Measurements from ENCODE around the gene MAGEB1. TPM values are rescaled to one million over a fixed set of nuclear protein-coding genes. Genes with fewer than 3 reads are reported as not detected.

MAGEB1 gene, protein sequence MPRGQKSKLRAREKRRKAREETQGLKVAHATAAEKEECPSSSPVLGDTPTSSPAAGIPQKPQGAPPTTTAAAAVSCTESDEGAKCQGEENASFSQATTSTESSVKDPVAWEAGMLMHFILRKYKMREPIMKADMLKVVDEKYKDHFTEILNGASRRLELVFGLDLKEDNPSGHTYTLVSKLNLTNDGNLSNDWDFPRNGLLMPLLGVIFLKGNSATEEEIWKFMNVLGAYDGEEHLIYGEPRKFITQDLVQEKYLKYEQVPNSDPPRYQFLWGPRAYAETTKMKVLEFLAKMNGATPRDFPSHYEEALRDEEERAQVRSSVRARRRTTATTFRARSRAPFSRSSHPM
- not detected for polyA plus RNA-seq

DNA sequence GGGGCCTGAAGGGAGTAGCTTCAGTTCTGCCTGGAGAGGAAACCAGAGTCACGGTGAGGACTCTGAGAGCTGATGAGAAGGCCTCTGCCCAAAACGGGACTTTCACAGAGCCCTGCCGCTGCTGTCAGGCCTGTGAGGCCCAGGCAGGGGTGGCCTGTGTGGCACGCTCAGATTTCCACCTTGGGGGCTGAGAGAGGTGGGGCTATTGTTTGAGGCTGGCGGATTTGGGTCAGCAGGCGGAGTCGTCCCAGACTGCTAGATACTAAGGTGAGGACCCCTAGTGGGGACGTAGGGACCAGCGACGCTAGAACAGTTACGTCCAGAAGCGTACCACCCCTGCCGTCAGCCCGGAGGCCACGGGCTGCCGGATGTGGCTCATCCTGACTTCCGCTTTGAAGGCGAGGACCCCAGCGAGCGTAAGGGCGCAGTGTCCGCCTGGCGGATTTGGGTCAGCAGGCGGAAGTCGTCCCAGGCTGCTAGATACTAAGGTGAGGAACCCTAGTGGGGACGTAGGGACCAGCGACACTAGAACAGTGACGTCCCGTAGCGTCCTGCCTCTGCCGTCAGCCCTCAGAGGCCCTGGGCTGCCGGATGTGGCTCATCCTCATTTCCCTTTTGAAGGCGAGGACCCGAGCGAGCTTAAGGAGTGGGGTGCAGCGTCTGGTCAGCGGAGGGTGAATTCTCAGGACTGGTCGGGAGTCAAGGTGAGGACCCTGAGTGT lies at the start of gene MAGEB1:
TSS of gene MAGEB1 (plus strand) at position 378 of the 721 bp plus-strand sequence. CDS start 3,348 bp downstream, outside the sequence.
- 82 to 93% (median 88%) methylated on average over 35 to 38 of the region's 38 CpGs for WGBS, 3 donors
- H3K27ac ChIP-seq (ENCODE audit: low read depth, low read length): no peak within 1 kb of the TSS

DNA sequence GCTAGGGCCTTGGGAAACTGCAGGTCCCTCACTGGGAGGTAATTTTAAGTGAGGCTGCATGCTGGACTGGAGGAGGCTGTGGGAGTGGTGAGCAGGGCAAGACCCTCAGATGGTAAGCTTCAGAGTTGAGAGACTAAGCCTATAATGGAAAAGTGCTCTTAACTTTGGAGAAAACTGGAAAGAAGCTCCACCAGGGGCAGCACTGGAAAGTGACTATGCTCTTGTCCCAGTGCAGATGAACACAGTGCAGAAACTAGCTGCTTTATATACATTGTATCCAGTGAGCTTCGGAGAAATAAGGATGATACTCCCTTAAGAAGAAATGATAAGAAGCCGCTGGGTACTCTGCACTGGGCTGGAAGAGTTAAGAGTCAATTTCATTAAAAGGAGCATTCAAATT lies 34.8 kb upstream of the MAGEB1 start:
- no peak overlapping the region for H3K27ac ChIP-seq (ENCODE audit: low read depth, low read length)
- 74 to 90% (median 87%) methylated on average over 2 of the region's 2 CpGs for WGBS, 3 donors

DNA sequence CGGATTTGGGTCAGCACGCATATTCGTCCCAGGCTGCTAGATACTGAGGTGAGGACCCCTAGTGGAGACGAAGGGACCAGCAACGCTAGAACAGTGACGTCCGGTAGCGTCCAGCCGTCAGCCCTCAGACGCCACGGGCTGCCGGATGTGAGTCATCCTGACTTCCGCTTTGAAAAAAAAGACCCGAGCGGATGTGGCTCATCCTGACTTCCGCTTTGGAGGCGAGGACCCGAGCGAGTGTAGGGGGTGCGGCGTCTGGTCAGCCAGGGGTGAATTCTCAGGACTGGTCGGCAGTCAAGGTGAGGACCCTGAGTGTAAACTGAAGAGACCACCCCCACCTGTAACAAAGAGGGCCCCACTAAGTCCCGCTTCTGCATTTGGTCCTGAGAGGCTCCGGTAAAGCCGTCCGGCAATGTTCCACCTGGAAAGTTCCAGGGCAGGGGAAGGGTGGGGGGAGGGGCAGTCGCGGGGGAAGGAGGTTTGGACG lies 31.5 kb upstream of the MAGEB1 start, which contains the start of gene MAGEB2:
TSS of gene MAGEB2 (plus strand) at position 207 of the 487 bp plus-strand sequence. CDS start 3,018 bp downstream, outside the sequence.
- WGBS, 3 donors: 89 to 95% (median 94%) methylated on average over 24 to 29 of the region's 29 CpGs
- H3K27ac ChIP-seq (ENCODE audit: low read depth, low read length): no peak within 1 kb of the TSS

DNA sequence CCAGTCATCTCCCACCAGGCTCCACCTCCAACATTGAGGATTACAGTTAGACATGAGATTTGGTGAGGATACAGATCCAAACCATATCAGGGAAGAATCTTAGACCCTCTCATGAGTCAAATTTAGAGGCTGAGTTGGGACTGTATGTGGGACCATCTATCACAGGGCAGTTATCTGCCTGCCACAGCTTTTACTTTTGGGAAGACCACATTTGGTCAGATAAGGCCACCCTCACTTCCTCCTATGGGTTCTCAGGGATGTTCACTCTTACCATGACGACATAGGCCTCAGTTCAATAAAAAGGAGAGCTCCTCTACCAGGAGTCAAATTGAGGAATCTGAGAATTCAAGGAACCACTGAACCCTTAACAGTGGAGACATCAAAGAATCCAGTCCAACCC lies 29.5 kb upstream of the MAGEB1 start:
- no peak overlapping the region for H3K27ac ChIP-seq (ENCODE audit: low read depth, low read length)
- WGBS, 3 donors: 30 to 67% (median 31%) methylated on average over 1 of the region's 1 CpG

GRCh38 chrX:30219372-30219771 lies 27.6 kb upstream of the MAGEB1 start:
- WGBS, 3 donors: 65 to 83% (median 67%) methylated on average over 4 of the region's 4 CpGs
- no peak overlapping the region for H3K27ac ChIP-seq (ENCODE audit: low read depth, low read length)

DNA sequence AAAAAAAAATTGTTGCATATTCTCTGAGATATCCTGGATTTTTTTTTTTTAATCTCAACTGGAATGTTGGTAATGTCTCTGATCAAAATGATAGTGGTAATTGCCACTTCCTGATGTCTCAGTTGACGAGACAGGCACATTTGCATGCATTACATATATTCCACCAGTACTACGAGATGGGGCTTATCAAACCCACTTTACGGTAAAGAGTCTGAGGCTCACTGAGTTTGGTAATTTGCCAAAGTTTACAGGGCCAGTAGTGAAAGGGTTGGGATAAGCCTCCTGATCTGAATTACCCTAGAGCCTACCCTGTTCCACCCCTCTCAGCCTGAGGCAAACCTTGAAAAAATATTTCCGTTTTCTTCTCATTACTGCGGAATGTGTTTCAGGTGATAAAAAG lies 26.3 kb upstream of the MAGEB1 start:
- no peak overlapping the region for H3K27ac ChIP-seq (ENCODE audit: low read depth, low read length)
- 72 to 87% (median 76%) methylated on average over 5 of the region's 5 CpGs for WGBS, 3 donors

- no peak overlapping the region for H3K27ac ChIP-seq (ENCODE audit: low read depth, low read length)
- WGBS, 3 donors: 24 to 52% (median 46%) methylated on average over 2 of the region's 2 CpGs
Measured at GRCh38 chrX:30224536-30224935, 22.4 kb upstream of the MAGEB1 start.

- no peak overlapping the region for H3K27ac ChIP-seq (ENCODE audit: low read depth, low read length)
- WGBS, 3 donors: 44 to 74% (median 60%) methylated on average over 1 of the region's 1 CpG
Measured at GRCh38 chrX:30228526-30228925, 18.4 kb upstream of the MAGEB1 start.

DNA sequence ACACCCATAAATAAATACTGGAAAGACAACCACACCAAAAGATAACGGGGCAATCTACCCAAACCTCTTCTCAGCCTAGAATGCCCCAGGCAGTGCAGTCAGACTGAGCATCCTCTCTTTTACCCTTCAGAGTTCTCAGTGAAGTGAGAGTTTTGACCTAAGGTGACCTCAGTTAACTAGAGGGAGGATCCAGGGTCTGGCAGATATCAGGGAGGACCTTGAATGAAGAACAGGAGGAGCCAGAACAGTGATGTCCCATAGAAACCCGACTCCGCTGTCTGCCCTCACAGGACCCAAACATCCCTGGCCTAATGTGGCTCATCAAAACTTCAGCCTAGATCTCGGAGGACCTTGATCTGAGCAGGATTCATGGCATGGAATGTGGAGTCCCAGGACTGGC lies 16.6 kb upstream of the MAGEB1 start, which contains the start of gene MAGEB3:
TSS of gene MAGEB3 (plus strand) at position 263 of the 400 bp plus-strand sequence. CDS start 5,268 bp downstream, outside the sequence.
- H3K27ac ChIP-seq (ENCODE audit: low read depth, low read length): no peak within 1 kb of the TSS
- 64 to 71% (median 69%) methylated on average over 4 of the region's 4 CpGs for WGBS, 3 donors

GRCh38 chrX:30241724-30242415 lies 5.1 kb upstream of the MAGEB1 start, which contains the start of gene MAGEB4:
TSS of gene MAGEB4 (plus strand) at chrX:30242000. CDS start at chrX:30242136, 136 bp downstream.
- H3K27ac ChIP-seq (ENCODE audit: low read depth, low read length): no peak within 1 kb of the TSS
- 84 to 92% (median 85%) methylated on average over 10 of the region's 10 CpGs for WGBS, 3 donors

GRCh38 chrX:30248854-30249253 lies 1.9 kb downstream of the MAGEB1 start:
- 57 to 80% (median 70%) methylated on average over 4 of the region's 4 CpGs for WGBS, 3 donors
- H3K27ac ChIP-seq (ENCODE audit: low read depth, low read length): no peak overlapping the region

- no peak overlapping the region for H3K27ac ChIP-seq (ENCODE audit: low read depth, low read length)
- WGBS, 3 donors: 93 to 100% (median 93%) methylated on average over 1 of the region's 1 CpG
Measured at GRCh38 chrX:30253257-30253656, 6.3 kb downstream of the MAGEB1 start.

- 76 to 80% (median 76%) methylated on average over 2 of the region's 2 CpGs for WGBS, 3 donors
- H3K27ac ChIP-seq (ENCODE audit: low read depth, low read length): no peak overlapping the region
Measured at GRCh38 chrX:30259927-30260326, 13.0 kb downstream of the MAGEB1 start.

DNA sequence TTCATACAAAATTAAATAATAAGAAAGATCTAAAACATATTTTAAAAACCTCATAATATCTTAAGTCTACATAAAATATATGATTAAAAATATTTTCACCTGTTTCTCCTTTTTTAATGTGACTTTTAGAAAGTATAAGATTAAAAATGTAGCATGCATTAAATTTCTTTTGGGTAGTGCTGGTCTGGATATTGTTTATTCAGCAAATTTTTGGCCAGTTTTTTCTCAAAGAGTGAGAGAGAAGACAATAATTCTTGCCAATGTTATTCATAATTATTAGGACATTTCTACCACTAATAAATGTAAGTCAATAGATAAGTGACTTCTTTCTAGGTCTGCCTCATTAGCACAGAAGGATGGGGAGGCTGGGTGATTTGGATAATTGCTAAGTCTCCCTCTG lies 14.1 kb downstream of the MAGEB1 start:
- no peak overlapping the region for H3K27ac ChIP-seq (ENCODE audit: low read depth, low read length)

DNA sequence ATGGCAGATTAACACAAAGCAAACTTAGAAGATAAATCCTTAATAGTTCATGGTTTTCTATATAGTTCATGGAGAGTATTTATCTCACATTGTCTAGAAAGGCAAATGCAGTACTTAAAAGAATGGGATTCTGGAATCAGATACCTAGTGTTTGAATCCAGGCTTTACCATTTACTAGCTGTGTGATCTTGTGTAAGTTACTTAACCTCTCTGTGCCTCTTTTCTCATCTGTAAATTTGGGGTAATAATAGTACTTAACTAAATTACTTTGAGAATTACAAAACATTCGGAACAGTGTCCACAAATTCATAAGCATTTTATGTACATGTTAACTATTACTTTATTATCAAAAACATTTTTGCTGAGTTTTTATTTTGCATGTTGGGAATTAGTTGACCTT lies 15.8 kb downstream of the MAGEB1 start:
- no peak overlapping the region for H3K27ac ChIP-seq (ENCODE audit: low read depth, low read length)
- 70 to 80% (median 74%) methylated on average over 1 of the region's 1 CpG for WGBS, 3 donors

- 71 to 94% (median 82%) methylated on average over 3 of the region's 3 CpGs for WGBS, 3 donors
- no peak overlapping the region for H3K27ac ChIP-seq (ENCODE audit: low read depth, low read length)
Measured at GRCh38 chrX:30270639-30271038, 23.7 kb downstream of the MAGEB1 start.

DNA sequence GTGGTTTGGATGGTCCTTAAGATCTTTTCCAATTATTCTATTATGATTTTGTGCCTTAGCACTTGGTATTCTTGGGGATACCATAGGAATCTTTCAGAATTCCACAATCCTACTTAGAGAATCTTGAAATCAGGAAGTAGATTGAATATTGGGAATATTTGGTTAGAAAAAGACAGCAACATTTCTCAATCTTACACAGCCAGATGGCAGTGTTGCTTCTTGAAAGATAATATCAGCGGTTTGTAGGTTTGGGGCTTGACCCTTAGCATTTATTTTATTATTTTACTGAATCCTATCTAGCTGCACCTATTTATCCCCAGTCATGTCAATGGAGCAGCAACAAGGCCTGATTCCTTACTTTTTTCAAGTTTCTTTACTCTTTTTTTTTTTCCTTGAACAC lies 28.6 kb downstream of the MAGEB1 start:
- no peak overlapping the region for H3K27ac ChIP-seq (ENCODE audit: low read depth, low read length)
- WGBS, 3 donors: 9 to 30% (median 21%) methylated on average over 1 of the region's 1 CpG

GRCh38 chrX:30278365-30278764 lies 31.4 kb downstream of the MAGEB1 start:
- WGBS, 3 donors: 41 to 92% (median 69%) methylated on average over 1 of the region's 1 CpG
- no peak overlapping the region for H3K27ac ChIP-seq (ENCODE audit: low read depth, low read length)

GRCh38 chrX:30280428-30280827 lies 33.5 kb downstream of the MAGEB1 start:
- no peak overlapping the region for H3K27ac ChIP-seq (ENCODE audit: low read depth, low read length)
- WGBS, 3 donors: 82 to 94% (median 93%) methylated on average over 1 of the region's 1 CpG

Data from adipose tissue (tissue), 3 donors.